GM04503 (cell line): Measurements from ENCODE around the gene OXGR1.

ENCODE experiments used
- DNase-seq: peaks from one replicate; pipeline ENCODE4 v3.0.0-alpha.2; 2012; ENCODE audit warnings: low read depth

Gene OXGR1

DNA sequence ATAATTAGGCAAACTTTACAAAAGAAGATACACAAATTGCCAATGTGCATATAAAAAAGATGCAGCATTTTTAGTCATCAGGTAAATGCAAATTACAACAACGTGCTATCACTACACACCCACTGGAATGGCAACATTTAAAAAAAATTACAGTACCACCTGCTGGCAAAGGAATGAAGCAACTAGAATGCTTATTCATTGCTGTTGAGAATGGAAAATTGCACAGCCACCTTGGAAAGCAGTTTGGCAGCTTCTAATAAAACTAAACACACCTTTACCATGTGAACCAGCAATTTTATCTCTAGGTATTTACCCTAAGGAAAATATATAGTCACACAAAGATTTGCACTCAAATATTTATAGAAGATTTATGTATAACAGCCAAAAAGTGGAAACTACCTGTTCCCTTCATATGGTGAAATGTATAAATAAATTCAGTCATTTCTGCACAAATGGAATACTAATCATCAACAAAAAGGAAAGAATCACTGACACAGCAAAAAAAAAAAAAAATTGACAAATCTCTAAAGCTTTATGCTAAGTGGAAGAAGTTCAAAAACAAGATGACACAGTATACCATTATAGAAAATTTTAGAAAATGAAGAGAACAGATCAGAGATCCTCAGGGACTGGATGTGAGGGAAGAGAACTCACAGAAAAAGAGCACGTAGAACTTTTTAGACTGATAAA lies 30.3 kb downstream of the OXGR1 start:
- DNase-seq: no peak

DNA sequence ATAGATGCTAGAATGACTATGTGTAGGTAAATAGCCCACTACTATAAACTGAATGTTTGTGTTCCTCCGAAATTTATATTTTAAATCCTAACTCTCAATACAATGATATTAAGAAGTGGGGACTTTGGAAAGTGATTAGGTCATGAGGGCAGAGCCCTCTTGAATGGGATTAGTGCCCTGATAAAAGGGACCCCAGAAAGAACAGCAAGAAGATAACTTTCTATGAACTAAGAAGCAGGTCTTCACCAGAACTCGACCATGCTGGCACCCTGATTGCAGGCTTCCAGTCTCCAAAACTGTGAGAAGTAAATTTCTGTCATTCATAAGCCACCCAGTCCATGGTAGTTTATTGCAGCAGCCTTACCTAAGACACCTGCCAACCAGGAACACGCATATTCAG lies 33.9 kb downstream of the OXGR1 start:
- no peak for DNase-seq

DNA sequence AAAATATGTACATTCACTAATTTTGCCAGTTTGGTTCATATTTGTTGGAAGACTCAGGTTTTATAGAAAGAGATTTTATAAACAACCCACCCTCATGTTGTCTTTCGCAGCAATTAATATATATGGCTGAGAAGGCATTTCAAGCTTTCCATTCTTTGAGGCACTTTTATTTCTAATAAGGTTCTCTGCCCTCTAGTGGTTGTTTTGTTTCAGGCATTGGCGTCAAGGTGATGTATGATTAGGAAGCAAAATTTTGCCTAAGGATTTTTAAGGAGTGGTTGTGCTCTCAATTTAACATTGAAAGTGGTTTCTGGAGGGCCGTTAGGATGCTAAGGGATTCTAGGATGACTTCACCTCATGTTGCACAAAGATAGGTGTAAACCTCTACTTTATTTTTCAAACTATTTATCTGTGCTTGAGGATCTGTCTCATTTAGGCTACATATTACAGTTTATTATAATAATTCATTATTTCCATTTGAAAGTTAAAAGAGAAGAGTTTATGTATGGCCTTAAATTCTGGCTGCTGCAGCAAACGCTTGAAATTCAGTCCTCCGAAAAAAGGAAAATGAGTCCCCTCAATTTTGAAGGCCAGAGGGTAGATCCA lies 35.9 kb downstream of the OXGR1 start:
- no peak for DNase-seq

DNA sequence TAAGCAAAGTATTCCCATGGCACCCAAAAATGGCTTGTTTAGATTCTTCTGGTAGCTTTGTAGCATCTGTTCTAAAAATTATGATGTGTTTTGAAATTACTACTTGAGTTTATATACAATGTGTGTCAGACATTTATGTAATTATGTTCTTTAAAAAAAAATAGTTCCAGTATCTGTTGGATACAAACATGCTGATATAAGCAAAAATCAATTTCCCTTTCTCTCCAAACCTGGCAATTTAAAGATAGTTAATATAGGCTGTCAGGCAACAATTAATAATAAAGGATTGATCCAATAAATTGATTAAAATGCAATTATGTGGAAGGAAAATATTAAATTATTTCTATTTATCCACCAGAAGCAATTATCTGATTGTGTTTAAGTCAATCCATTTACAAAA lies 41.7 kb downstream of the OXGR1 start:
- DNase-seq: no peak

DNA sequence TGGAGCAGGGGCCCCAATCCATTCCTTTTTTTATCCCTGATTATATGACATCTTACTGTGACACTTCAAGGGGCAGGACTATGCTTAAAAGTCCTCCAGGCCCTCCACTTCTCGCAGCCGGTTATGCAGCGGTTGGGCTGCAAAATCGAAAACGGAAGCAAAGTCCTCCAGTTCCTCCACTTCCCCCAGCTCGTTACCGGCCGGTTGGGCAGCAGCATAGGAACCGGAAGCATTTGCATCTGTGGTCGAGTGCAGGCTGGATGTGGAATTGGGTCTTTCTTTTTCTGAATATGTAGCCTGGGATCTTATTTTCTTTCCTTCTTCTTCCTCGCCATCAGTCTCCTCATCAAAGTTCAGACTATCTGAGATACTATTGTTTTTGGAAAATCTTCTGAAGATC lies 46.1 kb downstream of the OXGR1 start:
- no peak for DNase-seq

DNA sequence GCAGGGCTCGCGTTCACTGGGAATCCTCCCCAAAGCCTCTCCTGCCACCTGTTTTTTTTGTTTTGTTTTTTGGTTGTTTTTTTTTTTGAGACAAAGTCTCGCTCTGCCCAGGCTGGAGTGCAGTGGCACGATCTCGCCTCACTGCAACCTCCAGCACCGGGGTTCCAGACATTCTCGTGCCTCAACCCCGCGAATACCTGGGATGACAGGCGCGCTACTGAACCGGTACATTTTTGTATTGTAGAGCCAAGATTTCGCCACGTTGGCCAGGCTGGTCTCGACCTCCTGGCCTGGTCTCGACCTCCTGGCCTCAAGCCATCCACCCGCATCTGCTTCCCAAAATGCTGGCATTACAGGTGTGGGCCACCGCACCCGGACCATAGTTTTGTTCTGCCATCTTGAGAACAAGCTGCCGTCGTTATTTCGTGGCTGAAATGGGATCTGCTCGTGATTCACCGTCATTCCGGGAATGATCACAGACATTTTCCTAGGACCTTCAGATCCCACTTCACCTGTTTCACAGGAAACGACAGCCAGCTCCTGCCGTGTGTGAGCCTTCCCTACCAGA lies 46.8 kb downstream of the OXGR1 start:
- DNase-seq: no peak

DNA sequence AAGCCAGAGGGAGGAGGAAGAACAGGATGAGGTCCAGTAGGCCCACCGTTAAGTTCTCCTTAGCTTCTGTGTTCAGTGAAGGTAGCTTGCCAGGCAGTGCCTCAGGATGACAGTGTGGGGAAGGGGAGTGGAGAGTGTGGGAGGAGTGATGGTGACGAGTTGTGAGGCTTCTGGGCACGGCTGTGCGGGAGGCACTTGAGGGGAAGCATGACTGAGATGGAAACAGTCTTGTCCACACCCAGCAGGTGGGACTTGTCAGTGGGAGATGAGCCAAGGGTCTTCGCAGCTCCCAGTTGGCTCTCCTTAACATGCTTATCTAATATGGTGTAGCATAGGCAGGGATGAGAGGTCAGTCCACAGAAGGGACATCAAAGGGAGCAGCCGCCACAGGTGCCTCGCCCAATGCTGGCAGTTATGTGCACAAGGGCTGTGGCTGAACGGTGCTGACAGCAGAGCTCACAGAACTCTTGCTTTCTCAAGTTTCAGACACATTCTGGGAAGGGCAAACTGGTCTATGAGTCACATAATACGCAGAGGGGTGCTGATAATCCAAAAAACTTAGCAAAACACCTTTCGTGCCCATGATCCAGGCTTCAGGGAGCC lies 47.5 kb downstream of the OXGR1 start:
- DNase-seq: no peak

DNA sequence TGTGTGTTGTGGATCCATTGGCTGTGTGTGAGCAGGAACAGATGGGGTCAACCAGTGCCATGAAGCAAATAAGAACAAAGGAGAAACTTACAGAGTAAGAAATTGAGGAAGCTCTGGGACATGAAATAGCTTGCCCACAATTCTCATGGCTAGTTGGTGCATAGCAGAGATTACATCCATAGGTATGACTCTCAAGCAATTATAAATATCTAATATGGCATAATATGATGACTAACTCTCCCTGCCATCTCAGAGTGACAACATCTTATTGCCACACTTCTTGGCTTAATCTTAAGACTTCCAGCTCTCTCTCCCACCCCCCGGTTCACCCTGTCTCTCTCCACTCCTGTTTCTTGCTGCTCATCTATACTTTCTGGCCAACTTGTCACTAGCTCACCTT lies 53.3 kb downstream of the OXGR1 start:
- DNase-seq: no peak

DNA sequence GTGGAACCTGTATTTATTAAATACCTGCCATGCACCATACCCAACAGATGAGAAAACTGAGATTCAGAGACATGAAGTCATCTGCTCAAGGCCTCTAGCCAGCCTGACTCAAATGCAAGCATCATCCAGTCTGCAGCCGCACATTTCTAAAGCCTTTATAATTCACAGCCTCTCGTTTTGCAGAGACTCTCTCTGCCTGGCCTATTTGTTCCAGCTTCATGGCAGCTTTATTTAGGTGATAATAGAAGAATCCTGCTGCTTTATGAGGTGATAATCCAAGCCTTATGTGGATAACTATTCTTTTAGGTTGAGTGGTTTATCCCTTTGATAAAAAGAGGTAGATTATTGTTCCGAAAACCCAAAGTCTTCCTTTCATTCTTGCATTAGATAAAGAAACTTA lies 58.4 kb downstream of the OXGR1 start:
- DNase-seq: no peak
